BJ (cell line): Measurements from ENCODE around the gene REP15. TPM values are rescaled to one million over a fixed set of nuclear protein-coding genes. Genes with fewer than 3 reads are reported as not detected.
"Not testable (repeated sequence)": the region's sequence is repeated elsewhere in the genome, so short reads cannot be mapped to it uniquely, and the experiment has no call there.

Source experiments
- CTCF ChIA-PET: fragments of 350-600 bp; formaldehyde crosslinking; extraction: SDS; loops from one replicate; lab custom pipeline; 2021; ENCODE audit warnings: antibody characterized with exemption, inconsistent platforms; lab: Yijun Ruan, JAX
- POLR2A ChIA-PET: fragments of 300-600 bp; sonication (Branson Sonifier 250); formaldehyde crosslinking; extraction: SDS; loops from one replicate; lab custom pipeline; 2021; ENCODE audit warnings: antibody characterized with exemption; lab: Charles Lee
- DNase-seq: peaks from one replicate; pipeline ENCODE4 v3.0.0-alpha.2; 2011; ENCODE audit warnings: low read depth
- H3K27me3 ChIP-seq: 2 replicates; pipeline ENCODE4 v1.6.0; 2011; ENCODE audit warnings: low read length; ENCODE audit not compliant: control insufficient read depth, insufficient read depth
- H3K36me3 ChIP-seq: 2 replicates; pipeline ENCODE4 v1.5.1; 2011; ENCODE audit warnings: low read length; ENCODE audit not compliant: control insufficient read depth, insufficient read depth
- H3K4me3 ChIP-seq: 2 replicates; pipeline ENCODE4 v1.5.1; 2011; ENCODE audit warnings: low read depth, mild to moderate bottlenecking, control low read depth, low read length
- polyA plus RNA-seq: library from polyadenylated mRNA; depleted of rRNA; stranded (reverse); fragments of >200 nt; gene quantifications from 2 replicates; pipeline ENCODE4 v1.2.3, GENCODE V29; 2011; rRNA removed
- TF ChIP-seq, protein P1 (sequence below): IDR thresholded peaks from 2 replicates; pipeline ENCODE4 v1.5.1; 2011; ENCODE audit warnings: low read depth, mild to moderate bottlenecking, control low read depth, inconsistent platforms, low read length, moderate library complexity; ENCODE audit not compliant: insufficient read depth

REP15 gene
- polyA plus RNA-seq, 1 experiment, result 0.63 TPM

GRCh38 chr12:27733791-27734190 lies 37.5 kb downstream of the REP15 start:
- ChIA-PET POLR2A (no interaction called here), CTCF (interaction anchor here (0.6 to 3.8 kb wide), 25 partner anchors 9 to 1340 kb away, joined by 3 to 21 read pairs (median 3); partner anchors contain the start of genes KLHL42 and MANSC4)
- Histone ChIP-seq H3K4me3 (no peak overlapping the region), H3K36me3 (no peaks in the 10 kb centered on the region; the same call in 1 of the 2 replicates), H3K27me3 (no peaks in the 10 kb centered on the region)
- TF ChIP-seq, protein P1, sequence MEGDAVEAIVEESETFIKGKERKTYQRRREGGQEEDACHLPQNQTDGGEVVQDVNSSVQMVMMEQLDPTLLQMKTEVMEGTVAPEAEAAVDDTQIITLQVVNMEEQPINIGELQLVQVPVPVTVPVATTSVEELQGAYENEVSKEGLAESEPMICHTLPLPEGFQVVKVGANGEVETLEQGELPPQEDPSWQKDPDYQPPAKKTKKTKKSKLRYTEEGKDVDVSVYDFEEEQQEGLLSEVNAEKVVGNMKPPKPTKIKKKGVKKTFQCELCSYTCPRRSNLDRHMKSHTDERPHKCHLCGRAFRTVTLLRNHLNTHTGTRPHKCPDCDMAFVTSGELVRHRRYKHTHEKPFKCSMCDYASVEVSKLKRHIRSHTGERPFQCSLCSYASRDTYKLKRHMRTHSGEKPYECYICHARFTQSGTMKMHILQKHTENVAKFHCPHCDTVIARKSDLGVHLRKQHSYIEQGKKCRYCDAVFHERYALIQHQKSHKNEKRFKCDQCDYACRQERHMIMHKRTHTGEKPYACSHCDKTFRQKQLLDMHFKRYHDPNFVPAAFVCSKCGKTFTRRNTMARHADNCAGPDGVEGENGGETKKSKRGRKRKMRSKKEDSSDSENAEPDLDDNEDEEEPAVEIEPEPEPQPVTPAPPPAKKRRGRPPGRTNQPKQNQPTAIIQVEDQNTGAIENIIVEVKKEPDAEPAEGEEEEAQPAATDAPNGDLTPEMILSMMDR, result no peak
- no peak for DNase-seq

DNA sequence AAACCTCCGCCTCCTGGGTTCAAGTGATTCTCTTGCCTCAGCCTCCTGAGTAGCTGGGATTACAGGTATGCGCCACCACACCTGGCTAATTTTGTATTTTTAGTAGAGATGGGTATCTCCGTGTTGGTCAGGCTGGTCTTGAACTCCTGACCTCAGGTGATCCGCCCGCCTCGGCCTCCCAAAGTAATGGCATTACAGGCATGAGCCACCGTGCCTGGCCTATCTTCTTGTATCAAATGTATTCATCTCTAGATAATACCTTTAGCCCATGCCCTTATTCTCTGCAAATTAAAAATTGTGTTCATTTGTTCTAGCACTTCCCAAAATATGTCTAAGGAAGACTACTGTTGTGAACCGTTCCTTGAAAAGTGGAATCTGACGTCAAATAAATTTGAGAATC lies 38.1 kb downstream of the REP15 start:
- H3K4me3 ChIP-seq, H3K36me3 ChIP-seq, H3K27me3 ChIP-seq, DNase-seq: not testable (repeated sequence)
- POLR2A ChIA-PET, result interaction anchor here (0.8 kb wide), 1 partner anchor 1491 kb away, joined by 3 read pairs; no protein-coding TSS in a partner anchor
- CTCF ChIA-PET, result interaction anchor here (0.6 to 3.8 kb wide), 6 partner anchors 9 to 1339 kb away, joined by 3 to 21 read pairs (median 6); no protein-coding TSS in a partner anchor

- Histone ChIP-seq H3K27me3 (no peaks in the 10 kb centered on the region), H3K36me3 (peaks cover 1% of the 10 kb centered on the region; the same call in 1 of the 2 replicates), H3K4me3 (no peak overlapping the region)
- no peak for DNase-seq
- POLR2A ChIA-PET, result no interaction called here
- CTCF ChIA-PET, result interaction anchor here (1.0 kb wide), 1 partner anchor 9 kb away, joined by 3 read pairs; no protein-coding TSS in a partner anchor
- TF ChIP-seq, protein P1, result no peak
Observed at GRCh38 chr12:27743601-27744000, 47.4 kb downstream of the REP15 start.

GRCh38 chr12:27745734-27746133 lies 49.5 kb downstream of the REP15 start:
- POLR2A ChIA-PET, result not testable (repeated sequence)
- CTCF ChIA-PET, result interaction anchor here (0.7 kb wide), 1 partner anchor 195 kb away, joined by 3 read pairs; no protein-coding TSS in a partner anchor

More at GRCh38 chr12:27745734-27746133, 49.5 kb downstream of the REP15 start:
- DNase-seq, H3K4me3 ChIP-seq, H3K36me3 ChIP-seq, H3K27me3 ChIP-seq: not testable (repeated sequence)

Other genes starting within 250 kb of the REP15 start
- 0.09 and 0.23 TPM in 2 replicates for gene SMCO2, start 249.7 kb upstream of the REP15 start, polyA plus RNA-seq
- gene PPFIBP1, start 172.2 kb upstream of the REP15 start, polyA plus RNA-seq, result 47.5 and 67.4 TPM in 2 replicates
- 45.8 and 52.1 TPM in 2 replicates for gene MRPS35, start 14.4 kb downstream of the REP15 start, polyA plus RNA-seq
- gene KLHL42, start 83.8 kb downstream of the REP15 start, polyA plus RNA-seq, result 22.6 and 23.6 TPM in 2 replicates
- not detected in 2 replicates for gene MANSC4, start 83.8 kb downstream of the REP15 start, polyA plus RNA-seq